Measurements from ENCODE around the gene LGR6.

- TF ChIP-seq POLR2AphosphoS5 (IDR thresholded peaks at IDR 0.05; ENCODE audit: low read depth, low read length), result no peak
- no peak for TF ChIP-seq CTCF (IDR thresholded peaks at IDR 0.05)
- no peak for TF ChIP-seq REST (IDR thresholded peaks at IDR 0.05; ENCODE audit: insufficient read depth in 1 of 2, low read depth in 2 of 2, low read length in 1 of 2)
- no peak for TF ChIP-seq TCF7L2 (IDR thresholded peaks at IDR 0.05; ENCODE audit: low read depth, low read length)
- no peak for TF ChIP-seq SIN3A (IDR thresholded peaks at IDR 0.05; ENCODE audit: borderline replicate concordance, insufficient read depth, low read depth, low read length)
These were observed 95.4 kb downstream of the LGR6 start for GRCh38 chr1:202289009-202289408.

Measured in Panc1 (cell line).